Measurements from ENCODE around the gene HIVEP1. TPM values are rescaled to one million over a fixed set of nuclear protein-coding genes. Genes with fewer than 3 reads are reported as not detected.

The HIVEP1 gene
- total and polyA plus RNA-seq, 2 of the 13 experiments (the other 11 are each of a cell fraction or from before 2014, with no cell fraction given), result 7.4 to 9.9 TPM

DNA sequence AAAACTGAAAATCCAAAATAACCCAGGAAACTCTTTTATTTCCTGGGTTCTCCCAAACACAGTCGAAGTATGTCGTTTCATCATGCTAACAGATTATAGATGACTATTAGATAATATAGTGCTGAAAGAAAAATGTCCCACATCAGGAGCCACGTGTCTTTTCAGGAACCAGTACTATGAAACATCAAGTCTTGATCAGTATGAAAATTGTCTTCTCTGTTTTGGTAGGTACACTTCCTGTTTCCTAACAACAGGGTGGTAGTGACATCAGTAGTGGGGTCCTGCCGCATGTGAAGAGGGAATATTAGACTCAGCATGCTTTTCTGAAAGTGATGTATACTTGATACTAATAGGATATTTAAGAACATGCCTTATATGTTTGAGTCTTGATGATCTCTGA is 136.7 kb downstream of the HIVEP1 start:
- no peak overlapping the region for H3K4me3 ChIP-seq (replicated peaks in 1 of 3; ENCODE audit: insufficient read depth in 1 of 3, low read depth in 2 of 3, low read length in 3 of 3)
- ATAC-seq, result no peak
- H3K9me3 ChIP-seq (ENCODE audit: low read length), result no peaks in the 10 kb centered on the region
- no peak overlapping the region for H3K27ac ChIP-seq (ENCODE audit: extremely low read length, insufficient read depth, low read length)
- WGBS (ENCODE audit: low lambda C conversion rate), result 82% methylated on average over 4 of the region's 4 CpGs
- H3K4me1 ChIP-seq (ENCODE audit: insufficient read depth, low read length), result no peaks in the 10 kb centered on the region
- no peaks in the 10 kb centered on the region for H3K79me2 ChIP-seq (ENCODE audit: insufficient read depth, low read length)
- no peak overlapping the region for H2AFZ ChIP-seq (ENCODE audit: low read length)
- no peak overlapping the region for H3K9ac ChIP-seq (ENCODE audit: insufficient read depth, low read depth, low read length)
- POLR2A ChIA-PET, result no interaction called here
- in situ Hi-C loops (cut with HindIII; ENCODE audit: extremely low pct_ligation_motif_present, low pct_unique_long_range_greater_than_20kb) (loop anchor here (5.0 kb wide), 1 partner anchor 83 kb away; no protein-coding TSS in a partner anchor), intact Hi-C loops (cut with micrococcal nuclease; ENCODE audit: unreplicated experiment) (no loop called here)
- H4K20me1 ChIP-seq (ENCODE audit: insufficient read depth, low read length), result no peaks in the 10 kb centered on the region
- CTCF ChIA-PET (ENCODE audit: low intra/inter-chr PET ratio, low total read pairs), result no interaction called here
- BruUV-seq (replicated peaks), result no TSS peak
- H3K27me3 ChIP-seq (ENCODE audit: control insufficient read depth in 1 of 2, insufficient read depth in 2 of 2, low read length in 2 of 2), result no peaks in the 10 kb centered on the region
- no peaks in the 10 kb centered on the region for H3K36me3 ChIP-seq (replicated peaks in 1 of 2; ENCODE audit: control insufficient read depth in 1 of 2, insufficient read depth in 2 of 2, low read length in 2 of 2)
- no peak for DNase-seq (ENCODE audit: low spot score)
- no peak overlapping the region for H3K4me2 ChIP-seq (ENCODE audit: low read depth, low read length)
- no peak for FAIRE-seq
- TF ChIP-seq GATAD1 (CRISPR knock-in tag; IDR thresholded peaks at IDR 0.05) (no peak), ZMAT3 (CRISPR knock-in tag; conservative IDR thresholded peaks at IDR 0.05) (no peak), NFKB2 (CRISPR knock-in tag; IDR thresholded peaks at IDR 0.05; ENCODE audit: borderline replicate concordance) (no peak), SP2 (CRISPR knock-in tag; IDR thresholded peaks at IDR 0.05) (no peak), ZNF251 (CRISPR knock-in tag; IDR thresholded peaks at IDR 0.05) (no peak), ZKSCAN8 (CRISPR knock-in tag; IDR thresholded peaks at IDR 0.05; ENCODE audit: borderline replicate concordance) (no peak)

DNA sequence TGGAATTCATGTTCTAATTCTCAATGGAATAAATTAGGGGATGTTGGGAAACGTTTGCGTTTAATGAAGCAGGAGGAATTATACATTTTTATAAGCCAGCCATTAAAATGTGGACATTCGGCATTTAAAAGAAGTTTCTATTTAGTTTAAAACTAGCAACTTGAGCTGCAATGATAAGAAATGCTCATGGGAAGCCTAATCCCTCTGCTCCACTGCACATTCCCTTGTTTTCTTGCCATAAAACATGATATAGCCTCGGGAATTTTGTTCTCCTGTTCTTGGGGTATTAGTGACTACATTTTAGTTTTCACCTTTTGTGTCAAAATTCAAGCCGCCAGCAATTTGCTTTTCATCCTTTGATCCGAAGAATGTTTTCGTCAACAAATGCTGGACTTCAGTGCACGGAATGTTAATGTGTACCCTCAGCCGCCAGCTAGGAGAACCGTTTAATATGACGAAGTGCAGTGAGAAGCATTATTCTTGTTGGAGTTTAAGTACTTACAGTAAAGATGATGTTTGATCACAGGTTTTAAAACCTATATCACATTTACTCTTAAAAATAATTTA is 137.9 kb downstream of the HIVEP1 start:
- intact Hi-C loops (cut with micrococcal nuclease; ENCODE audit: unreplicated experiment) (loop anchor here (2.0 kb wide), 2 partner anchors 355 to 495 kb away; no protein-coding TSS in a partner anchor), in situ Hi-C loops (cut with HindIII; ENCODE audit: extremely low pct_ligation_motif_present, low pct_unique_long_range_greater_than_20kb) (loop anchor here (5.0 to 10.0 kb wide), 2 partner anchors 82 to 455 kb away; no protein-coding TSS in a partner anchor)
- H2AFZ ChIP-seq (ENCODE audit: low read length), result no peak overlapping the region
- H3K9me3 ChIP-seq (ENCODE audit: low read length), result no peaks in the 10 kb centered on the region
- no peaks in the 10 kb centered on the region for H3K4me1 ChIP-seq (ENCODE audit: insufficient read depth, low read length)
- no TSS peak for BruUV-seq (replicated peaks)
- no peaks in the 10 kb centered on the region for H3K36me3 ChIP-seq (replicated peaks in 1 of 2; ENCODE audit: control insufficient read depth in 1 of 2, insufficient read depth in 2 of 2, low read length in 2 of 2)
- no peak overlapping the region for H3K4me2 ChIP-seq (ENCODE audit: low read depth, low read length)
- no peaks in the 10 kb centered on the region for H4K20me1 ChIP-seq (ENCODE audit: insufficient read depth, low read length)
- H3K27ac ChIP-seq (ENCODE audit: extremely low read length, insufficient read depth, low read length), result no peak overlapping the region
- no peak for DNase-seq (ENCODE audit: low spot score)
- no peak for ATAC-seq
- CTCF ChIA-PET (ENCODE audit: low intra/inter-chr PET ratio, low total read pairs), result interaction anchor here (1.4 to 1.8 kb wide), 4 partner anchors 84 to 456 kb away, joined by 6 to 12 read pairs (median 12); partner anchors contain the start of gene EDN1
- no peaks in the 10 kb centered on the region for H3K79me2 ChIP-seq (ENCODE audit: insufficient read depth, low read length)
- no peak overlapping the region for H3K9ac ChIP-seq (ENCODE audit: insufficient read depth, low read depth, low read length)
- no peaks in the 10 kb centered on the region for H3K27me3 ChIP-seq (ENCODE audit: control insufficient read depth in 1 of 2, insufficient read depth in 2 of 2, low read length in 2 of 2)
- no peak overlapping the region for H3K4me3 ChIP-seq (replicated peaks in 1 of 3; ENCODE audit: insufficient read depth in 1 of 3, low read depth in 2 of 3, low read length in 3 of 3)
- FAIRE-seq, result no peak
- POLR2A ChIA-PET, result no interaction called here
- 81% methylated on average over 11 of the region's 11 CpGs for WGBS (ENCODE audit: low lambda C conversion rate)
- TF ChIP-seq, protein P1, sequence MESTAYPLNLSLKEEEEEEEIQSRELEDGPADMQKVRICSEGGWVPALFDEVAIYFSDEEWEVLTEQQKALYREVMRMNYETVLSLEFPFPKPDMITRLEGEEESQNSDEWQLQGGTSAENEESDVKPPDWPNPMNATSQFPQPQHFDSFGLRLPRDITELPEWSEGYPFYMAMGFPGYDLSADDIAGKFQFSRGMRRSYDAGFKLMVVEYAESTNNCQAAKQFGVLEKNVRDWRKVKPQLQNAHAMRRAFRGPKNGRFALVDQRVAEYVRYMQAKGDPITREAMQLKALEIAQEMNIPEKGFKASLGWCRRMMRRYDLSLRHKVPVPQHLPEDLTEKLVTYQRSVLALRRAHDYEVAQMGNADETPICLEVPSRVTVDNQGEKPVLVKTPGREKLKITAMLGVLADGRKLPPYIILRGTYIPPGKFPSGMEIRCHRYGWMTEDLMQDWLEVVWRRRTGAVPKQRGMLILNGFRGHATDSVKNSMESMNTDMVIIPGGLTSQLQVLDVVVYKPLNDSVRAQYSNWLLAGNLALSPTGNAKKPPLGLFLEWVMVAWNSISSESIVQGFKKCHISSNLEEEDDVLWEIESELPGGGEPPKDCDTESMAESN (CRISPR knock-in tag; conservative IDR thresholded peaks at IDR 0.05), result no peak
- TF ChIP-seq ZNF17 (CRISPR knock-in tag; IDR thresholded peaks at IDR 0.05) (no peak), ZNF713 (CRISPR knock-in tag; IDR thresholded peaks at IDR 0.05) (no peak), ZNF556 (CRISPR knock-in tag; IDR thresholded peaks at IDR 0.05; ENCODE audit: borderline replicate concordance) (no peak), ELF1 (CRISPR knock-in tag; IDR thresholded peaks at IDR 0.05) (no peak), ATAD3A (CRISPR knock-in tag; IDR thresholded peaks at IDR 0.05) (no peak), ZNF589 (CRISPR knock-in tag; conservative IDR thresholded peaks at IDR 0.05) (no peak), TMF1 (CRISPR knock-in tag; IDR thresholded peaks at IDR 0.05; ENCODE audit: low read depth) (no peak)
- TF ChIP-seq, protein P2, sequence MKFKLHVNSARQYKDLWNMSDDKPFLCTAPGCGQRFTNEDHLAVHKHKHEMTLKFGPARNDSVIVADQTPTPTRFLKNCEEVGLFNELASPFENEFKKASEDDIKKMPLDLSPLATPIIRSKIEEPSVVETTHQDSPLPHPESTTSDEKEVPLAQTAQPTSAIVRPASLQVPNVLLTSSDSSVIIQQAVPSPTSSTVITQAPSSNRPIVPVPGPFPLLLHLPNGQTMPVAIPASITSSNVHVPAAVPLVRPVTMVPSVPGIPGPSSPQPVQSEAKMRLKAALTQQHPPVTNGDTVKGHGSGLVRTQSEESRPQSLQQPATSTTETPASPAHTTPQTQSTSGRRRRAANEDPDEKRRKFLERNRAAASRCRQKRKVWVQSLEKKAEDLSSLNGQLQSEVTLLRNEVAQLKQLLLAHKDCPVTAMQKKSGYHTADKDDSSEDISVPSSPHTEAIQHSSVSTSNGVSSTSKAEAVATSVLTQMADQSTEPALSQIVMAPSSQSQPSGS (CRISPR knock-in tag; IDR thresholded peaks at IDR 0.05), result no peak
- TF ChIP-seq, protein P3, sequence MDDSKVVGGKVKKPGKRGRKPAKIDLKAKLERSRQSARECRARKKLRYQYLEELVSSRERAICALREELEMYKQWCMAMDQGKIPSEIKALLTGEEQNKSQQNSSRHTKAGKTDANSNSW (CRISPR knock-in tag; IDR thresholded peaks at IDR 0.05; ENCODE audit: borderline replicate concordance), result no peak

Data from HepG2 (cell line).